NCI-H526 treated with DMSO at 0.1 percent for 48 hours (cell line): Measurements from ENCODE around the gene ELP4.
"Not testable (repeated sequence)": the region's sequence is repeated elsewhere in the genome, so short reads cannot be mapped to it uniquely, and the experiment has no call there.

ENCODE experiments used
- DNase-seq: peaks from one replicate; lab custom pipeline; 2025; lab: John Stamatoyannopoulos, UW

Gene ELP4

GRCh38 chr11:31645747-31646146 is 136.2 kb downstream of the ELP4 start:
- DNase-seq, result no peak

GRCh38 chr11:31646216-31646615 is 136.6 kb downstream of the ELP4 start:
- DNase-seq, result no peak

GRCh38 chr11:31649129-31649966 is 139.8 kb downstream of the ELP4 start:
- no peak for DNase-seq

- no peak for DNase-seq
These were observed 141.6 kb downstream of the ELP4 start for GRCh38 chr11:31651208-31651607.

- DNase-seq, result no peak
These were observed 142.3 kb downstream of the ELP4 start for GRCh38 chr11:31651822-31652221.

- no peak for DNase-seq
These were observed 143.0 kb downstream of the ELP4 start for GRCh38 chr11:31652528-31652927.

GRCh38 chr11:31655483-31655882 is 145.9 kb downstream of the ELP4 start:
- no peak for DNase-seq

GRCh38 chr11:31656051-31656450 is 146.5 kb downstream of the ELP4 start:
- no peak for DNase-seq

GRCh38 chr11:31657091-31657490 is 147.5 kb downstream of the ELP4 start:
- DNase-seq, result no peak

GRCh38 chr11:31664129-31664528 is 154.6 kb downstream of the ELP4 start:
- no peak for DNase-seq

- DNase-seq, result no peak
These were observed 155.4 kb downstream of the ELP4 start for GRCh38 chr11:31664954-31665353.

GRCh38 chr11:31671681-31672080 is 162.1 kb downstream of the ELP4 start:
- DNase-seq, result no peak

GRCh38 chr11:31673108-31673507 is 163.5 kb downstream of the ELP4 start:
- DNase-seq, result not testable (repeated sequence)

- no peak for DNase-seq
These were observed 166.9 kb downstream of the ELP4 start for GRCh38 chr11:31676280-31676982.

- DNase-seq, result no peak
These were observed 171.2 kb downstream of the ELP4 start for GRCh38 chr11:31680770-31681169.

GRCh38 chr11:31687256-31687655 is 177.7 kb downstream of the ELP4 start:
- DNase-seq, result no peak

- no peak for DNase-seq
These were observed 178.3 kb downstream of the ELP4 start for GRCh38 chr11:31687861-31688260.

- no peak for DNase-seq
These were observed 180.0 kb downstream of the ELP4 start for GRCh38 chr11:31689559-31689958.

GRCh38 chr11:31690041-31690440 is 180.5 kb downstream of the ELP4 start:
- DNase-seq, result no peak

- no peak for DNase-seq
These were observed 180.9 kb downstream of the ELP4 start for GRCh38 chr11:31690516-31690915.

GRCh38 chr11:31692466-31692865 is 182.9 kb downstream of the ELP4 start:
- no peak for DNase-seq

- DNase-seq, result not testable (repeated sequence)
These were observed 187.5 kb downstream of the ELP4 start for GRCh38 chr11:31697049-31697448.

GRCh38 chr11:31699066-31699465 is 189.5 kb downstream of the ELP4 start:
- DNase-seq, result no peak
